GM18520 (cell line): ENCODE data around the gene NR0B2.
A peak's percentile ranks its signal among the peaks of the same experiment; 100 is the strongest.

Experiments used
- ATAC-seq: cut with Tn5 transposase; IDR thresholded peaks from one replicate; pipeline ENCODE4 v1.9.1; 2021; ENCODE audit not compliant: unreplicated experiment

Gene NR0B2

DNA sequence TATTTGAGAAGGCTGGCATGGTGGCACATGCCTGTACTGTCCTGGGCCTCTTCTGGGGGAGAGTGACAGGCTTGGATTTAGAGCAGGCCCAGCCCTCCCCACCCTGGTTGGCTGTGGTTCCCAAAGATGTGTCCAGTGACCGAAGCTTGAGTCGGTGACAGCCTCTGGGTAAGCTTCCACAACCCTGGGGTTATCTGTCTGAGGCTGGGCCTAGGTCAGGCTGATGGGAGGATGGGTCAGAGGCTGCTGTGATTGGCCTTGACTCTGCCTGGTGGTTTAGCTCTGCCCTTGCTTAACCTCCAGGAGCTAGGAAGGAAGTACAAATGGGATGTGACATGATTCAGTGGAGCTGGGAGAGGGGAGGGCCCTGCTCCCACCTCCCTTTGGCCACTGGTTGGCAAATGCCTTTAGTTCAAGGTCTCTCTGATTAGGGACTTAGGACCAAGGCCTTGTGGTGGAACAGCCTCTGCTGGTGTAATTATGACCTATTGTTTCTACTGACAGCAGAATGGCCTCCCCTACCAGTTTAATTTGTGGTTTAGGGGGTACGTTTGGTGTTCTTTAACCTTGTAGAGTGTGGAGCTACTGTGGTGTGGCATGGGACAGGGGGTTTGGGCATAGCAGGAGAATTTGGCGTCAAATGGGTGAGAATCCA, 24.4 kb upstream of the NR0B2 start:
- no peak for ATAC-seq

DNA sequence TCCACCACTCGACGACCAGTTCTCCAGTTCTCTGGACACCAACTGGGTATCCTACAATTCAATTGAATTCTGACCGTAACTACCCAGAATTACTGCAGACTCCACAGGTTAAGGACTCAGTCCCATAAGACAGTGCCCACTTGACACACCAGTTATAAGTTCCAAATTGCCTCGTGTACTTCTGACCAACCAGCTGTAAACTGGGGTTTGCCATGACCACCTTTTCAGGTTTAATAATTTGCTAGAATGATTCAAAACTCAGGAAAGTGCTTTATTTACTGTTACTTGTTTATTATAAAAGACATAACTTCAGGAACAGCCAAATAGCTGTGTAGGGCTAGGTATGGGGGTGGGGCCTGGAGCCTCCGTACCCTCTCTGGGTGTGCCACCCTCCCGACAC, 23.0 kb upstream of the NR0B2 start:
- no peak for ATAC-seq

DNA sequence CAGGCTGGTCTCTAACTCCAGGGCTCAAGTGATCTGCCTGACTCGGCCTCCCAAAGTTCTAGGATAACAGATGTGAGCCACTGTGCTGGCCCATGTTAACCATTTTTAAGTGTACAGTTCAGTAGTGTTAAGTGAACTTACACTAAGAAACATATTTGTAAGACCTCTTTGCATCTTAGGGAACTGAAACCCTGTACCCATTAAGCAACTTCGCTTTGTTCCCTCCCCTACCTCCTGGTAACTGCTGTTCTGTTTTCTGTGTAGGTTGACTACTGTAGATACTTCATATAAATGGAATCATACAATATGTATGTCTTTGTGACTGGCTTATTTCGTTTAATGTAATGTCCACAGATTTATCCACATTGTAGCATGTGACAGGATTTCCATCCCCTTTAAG, 18.8 kb upstream of the NR0B2 start:
- no peak for ATAC-seq

GRCh38 chr1:26923711-26924110, 9.9 kb upstream of the NR0B2 start:
- ATAC-seq, result no peak

DNA sequence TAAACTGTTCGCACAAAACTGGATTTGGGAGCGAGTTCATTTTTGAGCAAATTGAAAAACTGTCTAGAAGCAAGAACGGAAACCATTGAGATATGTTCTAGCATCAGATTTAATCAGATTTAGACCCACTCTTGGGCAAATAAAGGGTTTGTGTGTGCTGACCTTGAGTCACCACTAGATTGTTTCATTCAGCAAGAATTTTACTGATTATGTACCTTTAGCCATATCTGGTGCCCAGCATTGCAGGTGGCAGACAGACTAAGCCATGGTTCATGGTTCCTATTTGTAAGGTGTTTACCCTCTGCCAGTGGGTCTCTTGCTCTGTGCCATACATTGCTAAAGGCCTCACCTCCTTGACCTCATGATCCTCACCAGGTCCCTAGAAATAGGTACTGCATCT, 9.1 kb upstream of the NR0B2 start:
- ATAC-seq, result no peak

DNA sequence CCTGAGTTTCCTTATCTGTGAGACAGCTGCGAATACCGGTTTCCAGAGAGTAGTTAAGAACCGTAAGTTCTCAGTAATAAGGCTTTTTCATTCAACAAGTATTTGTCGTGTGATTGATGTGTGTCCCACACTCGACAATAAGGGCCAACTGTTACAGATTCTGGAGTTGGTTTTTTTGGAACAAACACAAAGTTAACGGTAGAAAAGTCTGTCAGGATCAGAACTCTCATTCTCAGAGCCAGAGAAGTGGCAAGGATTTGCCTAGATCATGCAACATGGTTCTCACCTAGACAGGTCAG, 8.6 kb upstream of the NR0B2 start:
- ATAC-seq, result no peak

DNA sequence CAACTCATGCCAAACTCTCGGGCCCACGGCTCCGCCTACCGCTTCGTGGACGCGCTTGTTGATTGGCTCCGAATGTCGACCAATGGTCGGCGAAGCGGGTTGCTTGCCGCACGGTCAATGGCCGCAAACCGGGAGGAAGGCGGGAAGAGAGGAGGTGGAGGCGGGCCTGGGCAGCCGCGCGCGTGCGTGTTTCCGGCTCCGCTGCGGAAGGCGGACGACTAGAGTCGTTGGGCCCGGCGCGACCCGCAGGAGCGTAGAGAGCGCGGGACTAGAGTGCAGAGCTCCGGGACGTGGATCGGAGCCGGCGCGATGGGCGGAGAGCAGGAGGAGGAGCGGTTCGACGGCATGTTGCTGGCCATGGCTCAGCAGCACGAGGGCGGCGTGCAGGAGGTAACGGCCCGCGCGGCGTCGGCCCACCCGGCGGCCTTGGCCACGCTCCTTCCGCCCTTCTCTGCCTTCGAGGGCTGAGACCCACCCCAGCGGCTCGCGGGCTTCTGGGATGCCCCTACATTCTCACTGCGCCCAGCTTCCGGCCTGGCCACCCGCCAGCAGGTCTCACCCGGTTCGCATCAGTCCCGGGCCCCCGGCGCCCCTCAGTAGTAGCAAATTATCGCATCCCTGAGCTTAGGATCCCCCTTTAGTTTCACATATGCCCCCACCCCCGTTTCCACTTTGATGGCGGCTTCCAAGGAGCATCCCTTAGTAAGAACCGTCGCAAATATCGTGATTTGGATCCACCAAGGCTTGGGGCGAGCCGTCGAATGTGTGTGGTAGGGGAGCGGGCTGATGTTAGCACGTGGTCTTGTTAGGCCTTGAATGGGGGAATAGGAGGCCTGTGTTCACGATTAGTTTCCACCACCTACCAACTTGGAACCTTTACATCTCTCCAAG, 8.0 kb upstream of the NR0B2 start, which contains the start of gene NUDC:
NUDC (plus strand) TSS at position 204 of the 891 bp plus-strand sequence; CDS start at position 310, 106 bp downstream.
- ATAC-seq, result peak; percentile 96

- no peak for ATAC-seq
Observed at GRCh38 chr1:26921126-26921539, 7.4 kb upstream of the NR0B2 start.

- no peak for ATAC-seq
Observed at GRCh38 chr1:26915204-26915842, 1.5 kb upstream of the NR0B2 start.

DNA sequence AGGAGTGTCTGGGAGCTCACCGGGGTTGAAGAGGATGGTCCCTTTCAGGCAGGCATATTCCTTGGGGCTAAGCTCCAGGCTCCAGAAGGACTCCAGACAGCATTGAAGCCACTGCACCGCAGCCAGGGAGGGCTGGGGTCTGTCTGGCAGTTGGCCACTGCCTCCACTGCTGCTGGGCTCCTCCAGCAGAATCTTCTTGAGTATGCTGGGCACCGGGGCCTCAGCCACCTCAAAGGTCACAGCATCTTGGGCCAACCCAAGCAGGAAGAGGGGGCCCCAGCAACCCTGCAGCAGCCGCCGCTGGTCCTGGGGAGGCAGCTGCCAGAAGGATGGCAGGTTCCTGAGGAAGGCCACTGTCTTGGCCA, 404 bp downstream of the NR0B2 start:
- no peak for ATAC-seq

GRCh38 chr1:26912147-26912490, 1.7 kb downstream of the NR0B2 start:
- ATAC-seq, result no peak

- no peak for ATAC-seq
Observed at GRCh38 chr1:26911399-26912146, 2.2 kb downstream of the NR0B2 start.

GRCh38 chr1:26910343-26911160, 3.2 kb downstream of the NR0B2 start:
- no peak for ATAC-seq

GRCh38 chr1:26909951-26910342, 3.8 kb downstream of the NR0B2 start:
- no peak for ATAC-seq

DNA sequence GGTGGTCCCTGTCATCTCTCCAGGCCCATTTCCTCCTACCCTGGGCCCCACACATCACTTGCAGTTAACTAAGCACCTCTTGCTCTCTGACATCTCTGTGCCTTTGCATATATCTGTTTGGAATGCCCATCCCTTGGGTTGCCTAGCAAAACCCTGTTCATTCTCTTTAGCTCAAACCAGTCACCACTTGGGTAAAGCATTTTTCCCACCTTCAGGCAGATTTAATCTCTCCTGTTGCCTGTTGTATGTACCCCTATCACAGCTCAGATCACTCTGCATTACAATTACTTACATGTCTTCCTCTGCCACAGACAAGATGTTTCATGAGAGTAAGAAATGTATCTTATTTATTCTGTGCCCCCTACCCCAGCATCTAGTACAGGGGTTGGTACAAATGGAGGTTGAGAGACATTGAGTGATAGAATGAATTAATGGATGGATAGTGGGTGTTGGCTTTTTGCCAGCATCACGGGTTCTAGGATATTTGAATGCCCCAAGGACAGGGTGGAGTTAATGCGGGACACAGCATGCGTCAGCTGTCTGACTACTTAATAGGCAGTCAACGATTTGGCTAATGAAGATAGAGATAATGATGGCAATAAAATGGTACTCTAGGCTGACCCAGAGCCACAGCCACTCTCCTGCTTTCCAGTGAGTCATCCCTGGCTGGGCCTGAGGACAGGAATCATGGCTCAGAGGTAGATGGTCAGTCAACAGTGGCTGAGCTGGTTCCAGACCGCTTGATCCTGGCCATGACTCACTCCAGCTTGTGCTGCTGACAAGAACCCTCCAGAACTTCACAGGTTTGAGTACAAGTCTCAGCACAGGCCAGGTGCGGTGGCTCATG, 6.5 kb downstream of the NR0B2 start:
- no peak for ATAC-seq

DNA sequence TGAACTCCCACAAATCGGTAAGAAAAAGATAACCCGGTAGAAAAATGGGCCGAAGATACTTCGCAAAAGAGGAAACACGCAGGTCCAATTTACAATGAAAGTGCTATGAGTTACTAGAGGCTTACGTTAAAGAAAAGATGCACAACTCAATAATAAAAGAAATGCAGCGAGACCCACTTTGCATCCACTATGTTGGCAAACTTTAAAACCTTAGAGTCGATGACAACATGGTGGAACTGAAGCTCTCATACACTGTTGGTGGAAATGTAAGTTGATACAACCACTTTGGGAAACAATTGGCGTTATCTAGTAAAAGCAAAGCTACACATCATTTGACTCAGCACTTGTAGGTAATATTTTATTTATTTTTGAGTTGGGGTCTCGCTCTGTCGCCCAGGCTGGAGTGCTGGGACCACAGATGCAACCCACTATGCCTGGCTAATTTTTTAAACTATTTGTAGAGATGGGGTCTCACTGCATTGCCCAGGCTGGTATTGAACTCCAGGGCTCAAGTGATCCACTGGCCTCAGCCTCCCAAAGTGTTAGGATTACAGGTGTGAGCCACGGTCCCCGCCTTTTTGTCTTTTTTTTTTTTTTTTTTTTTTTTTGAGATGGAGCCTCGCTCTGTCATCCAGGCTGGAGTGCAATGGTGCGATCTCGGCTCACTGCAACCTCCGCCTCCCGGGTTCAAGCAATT, 12.8 kb downstream of the NR0B2 start:
- no peak for ATAC-seq

DNA sequence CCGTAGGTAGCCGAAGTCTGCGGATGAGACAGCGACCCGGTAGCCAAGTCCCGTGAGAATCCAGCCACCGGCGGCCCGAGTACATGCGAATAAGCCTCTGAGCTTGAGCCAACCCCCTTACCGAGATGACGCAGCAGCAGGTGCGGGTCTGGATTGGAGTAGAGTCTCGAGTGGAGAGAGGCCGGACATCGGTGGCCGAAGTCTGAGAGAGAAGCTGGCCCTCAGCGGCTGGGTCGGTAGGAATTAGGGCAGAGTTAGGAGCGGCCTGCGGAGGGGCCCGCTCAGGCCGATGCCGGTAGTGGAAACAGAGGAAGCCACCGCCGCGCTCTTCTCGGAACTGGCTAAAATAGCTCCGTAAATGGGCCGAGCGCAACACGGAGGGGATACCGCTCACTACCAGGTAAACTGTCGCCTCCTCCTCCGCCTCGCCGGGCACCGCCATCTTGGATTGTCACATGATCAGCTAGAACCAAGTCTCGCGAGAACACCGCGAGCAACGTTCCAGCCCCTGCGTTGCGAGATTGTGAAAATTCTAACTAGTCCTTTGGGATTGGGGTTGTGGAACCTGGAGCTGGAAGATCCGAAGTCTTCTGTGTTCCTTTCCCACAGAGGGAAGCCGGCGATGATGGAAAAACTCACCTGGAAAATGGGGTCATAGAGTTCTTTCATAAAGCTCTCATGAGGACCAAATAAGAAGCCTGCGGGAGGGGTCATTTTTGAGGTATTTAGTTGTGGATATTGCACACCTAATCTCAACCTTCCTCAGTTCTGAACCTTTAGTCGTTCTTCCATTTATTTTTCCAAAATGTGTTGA, 13.6 kb downstream of the NR0B2 start, which contains the start of gene GPATCH3:
GPATCH3 (minus strand) TSS at position 467 of the 814 bp plus-strand sequence; CDS start at position 442, 25 bp downstream.
- ATAC-seq, result peak; percentile 60

DNA sequence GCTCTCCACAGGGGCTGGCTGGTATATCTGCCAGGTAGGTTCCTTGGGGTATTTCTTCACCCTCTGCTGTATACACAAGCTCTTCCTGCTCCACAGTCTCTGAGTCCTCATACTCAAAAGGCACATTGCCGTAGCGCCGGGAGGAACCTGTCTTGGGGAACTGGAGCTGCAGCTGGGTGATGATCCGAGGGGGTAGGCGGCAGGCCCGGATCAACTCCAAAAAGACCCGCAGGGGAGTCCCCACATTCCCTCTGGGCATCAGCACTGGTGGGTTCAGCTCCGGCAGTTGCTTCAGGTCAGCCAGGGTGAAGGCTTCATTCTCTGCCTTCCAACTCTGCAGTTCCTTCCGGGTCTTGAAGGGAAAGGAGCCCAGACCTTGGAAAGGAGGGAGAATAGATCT, 16.4 kb downstream of the NR0B2 start:
- ATAC-seq, result no peak
